SK-N-MC (cell line): ENCODE data around the gene DHX16.

Source experiments
- EZH2 ChIP-seq: fragments of 200-600 bp; sonication (generic); IDR thresholded peaks from one replicate; pipeline ENCODE4 v1.6.1; 2017; ENCODE audit warnings: antibody characterized with exemption
- FOXP2 ChIP-seq: optimal IDR thresholded peaks from 2 replicates; pipeline ENCODE3; 2011; ENCODE audit warnings: mild to moderate bottlenecking, moderate library complexity; ENCODE audit not compliant: insufficient read depth; ENCODE audit errors: extremely low read length, control extremely low read depth
- POLR2AphosphoS5 ChIP-seq: IDR thresholded peaks from 2 replicates; pipeline ENCODE4 v1.6.1; 2012; ENCODE audit warnings: mild to moderate bottlenecking, low read depth, low read length, borderline replicate concordance

DNA sequence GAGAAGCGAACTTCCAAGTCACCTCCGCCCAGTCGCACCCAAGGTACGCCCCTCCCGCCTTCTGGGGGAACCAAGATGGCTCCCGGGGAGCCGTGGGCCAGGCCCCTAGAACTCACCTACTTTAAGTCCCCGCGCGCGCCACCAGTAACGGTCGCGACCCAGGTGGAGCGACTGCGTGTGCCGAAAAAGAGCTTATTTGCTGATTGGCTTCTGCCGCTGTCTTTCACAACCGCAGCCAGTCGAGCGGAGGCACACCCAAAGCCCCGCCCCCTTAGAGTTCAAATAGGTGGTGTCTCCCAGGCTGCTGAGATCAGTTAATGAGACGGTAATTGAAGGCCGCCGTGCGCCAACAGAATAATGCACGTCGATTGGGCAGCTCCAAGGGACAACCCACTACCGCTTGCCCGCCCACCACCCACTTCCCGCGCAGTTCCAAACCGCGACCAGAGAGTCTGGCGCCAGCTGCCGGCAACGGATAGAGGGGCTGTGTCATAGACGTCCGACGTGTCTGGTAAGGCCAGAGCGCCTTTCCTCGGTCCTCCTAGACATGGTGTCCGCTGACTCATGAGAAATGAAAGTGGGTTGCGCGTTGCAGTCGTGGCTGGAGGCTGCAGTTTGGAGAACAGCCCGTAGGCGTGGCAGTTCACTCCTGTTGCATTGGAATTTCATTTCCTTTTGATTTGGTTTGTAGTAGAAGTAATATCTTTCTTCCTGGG is 44.5 kb upstream of the DHX16 start, which contains the start of gene MDC1:
- no peak for TF ChIP-seq EZH2
- peak; percentile 90 for TF ChIP-seq POLR2AphosphoS5
- TF ChIP-seq FOXP2: no peak
